Stimulated activated CD8-positive, alpha-beta memory T cell treated with anti-CD3 and anti-CD28 coated beads, Interleukin-15, amount 100 ng/mL, for 24 hours (primary cell): Measurements from ENCODE around the gene RBM23.
"Not testable (repeated sequence)": the region's sequence is repeated elsewhere in the genome, so short reads cannot be mapped to it uniquely, and the experiment has no call there.

Source experiments
- DNase-seq: peaks from one replicate; pipeline ENCODE4 v3.0.0-alpha.2; 2020; ENCODE audit warnings: low read depth

RBM23 gene

GRCh38 chr14:22864979-22865378 lies 54.0 kb downstream of the RBM23 start:
- DNase-seq = no peak

- DNase-seq = no peak
Observed at GRCh38 chr14:22861651-22862050, 57.3 kb downstream of the RBM23 start.

GRCh38 chr14:22860377-22860776 lies 58.6 kb downstream of the RBM23 start:
- not testable (repeated sequence) for DNase-seq

- no peak for DNase-seq
Observed at GRCh38 chr14:22856428-22856827, 62.5 kb downstream of the RBM23 start.

GRCh38 chr14:22854963-22855724 lies 63.8 kb downstream of the RBM23 start:
- no peak for DNase-seq

- not testable (repeated sequence) for DNase-seq
Observed at GRCh38 chr14:22854296-22854695, 64.7 kb downstream of the RBM23 start.

- peak; percentile 99 for DNase-seq
Observed at GRCh38 chr14:22852940-22853767, 65.8 kb downstream of the RBM23 start.

- no peak for DNase-seq
Observed at GRCh38 chr14:22852599-22852939, 66.4 kb downstream of the RBM23 start.

GRCh38 chr14:22852178-22852577 lies 66.8 kb downstream of the RBM23 start:
- DNase-seq = not testable (repeated sequence)

GRCh38 chr14:22850944-22851764 lies 67.8 kb downstream of the RBM23 start:
- DNase-seq = no peak

- no peak for DNase-seq
Observed at GRCh38 chr14:22849212-22849819, 69.6 kb downstream of the RBM23 start.

- no peak for DNase-seq
Observed at GRCh38 chr14:22848351-22849164, 70.4 kb downstream of the RBM23 start.

GRCh38 chr14:22847661-22848341 lies 71.1 kb downstream of the RBM23 start:
- DNase-seq = no peak

GRCh38 chr14:22846811-22847307 lies 72.1 kb downstream of the RBM23 start:
- DNase-seq = no peak

- DNase-seq = no peak
Observed at GRCh38 chr14:22845821-22846625, 72.9 kb downstream of the RBM23 start.

GRCh38 chr14:22845103-22845394 lies 73.9 kb downstream of the RBM23 start:
- no peak for DNase-seq

GRCh38 chr14:22844221-22845102 lies 74.5 kb downstream of the RBM23 start:
- no peak for DNase-seq
